GM12892 (cell line): ENCODE results near the gene PCNX2.
"Not testable (repeated sequence)": the region's sequence is repeated elsewhere in the genome, so short reads cannot be mapped to it uniquely, and the experiment has no call there.

Experiments used
- DNase-seq: peaks from one replicate; pipeline ENCODE4 v3.0.0; 2011; ENCODE audit not compliant: insufficient read length
- FAIRE-seq: peaks from 2 replicates; lab custom pipeline; 2011; peaks lifted over from hg19 to GRCh38; lab: Jason Lieb, UNC
- POLR2A ChIP-seq: IDR thresholded peaks from 2 replicates; pipeline ENCODE4 v1.6.1; 2011; ENCODE audit warnings: low read depth, low read length, control low read depth
- POLR2AphosphoS5 ChIP-seq: IDR thresholded peaks from 2 replicates; pipeline ENCODE4 v1.6.1; 2011; ENCODE audit warnings: low read depth, low read length, control low read depth
- TAF1 ChIP-seq: IDR thresholded peaks from 2 replicates; pipeline ENCODE4 v1.6.1; 2011; ENCODE audit warnings: low read depth, mild to moderate bottlenecking, control low read depth, low read length, borderline replicate concordance

The PCNX2 gene

GRCh38 chr1:233097959-233098580 is 197.5 kb downstream of the PCNX2 start:
- no peak for DNase-seq
- no peak for FAIRE-seq
- no peak for TF ChIP-seq TAF1
- no peak for TF ChIP-seq POLR2A
- TF ChIP-seq POLR2AphosphoS5 = no peak

- FAIRE-seq = no peak
- TF ChIP-seq POLR2AphosphoS5 (no peak), TAF1 (no peak), POLR2A (no peak)
- DNase-seq = no peak
These were observed 198.0 kb downstream of the PCNX2 start for GRCh38 chr1:233097546-233097945.

GRCh38 chr1:233094691-233095090 is 200.8 kb downstream of the PCNX2 start:
- TF ChIP-seq POLR2AphosphoS5 (no peak), TAF1 (no peak), POLR2A (no peak)
- FAIRE-seq (no peak), DNase-seq (no peak)

- TF ChIP-seq TAF1 = no peak
- TF ChIP-seq POLR2AphosphoS5 = no peak
- TF ChIP-seq POLR2A = no peak
- no peak for DNase-seq
- FAIRE-seq = no peak
These were observed 201.3 kb downstream of the PCNX2 start for GRCh38 chr1:233094269-233094668.

- no peak for FAIRE-seq
- DNase-seq = no peak
- TF ChIP-seq POLR2AphosphoS5 = no peak
- no peak for TF ChIP-seq TAF1
- TF ChIP-seq POLR2A = no peak
These were observed 204.6 kb downstream of the PCNX2 start for GRCh38 chr1:233090746-233091494.

- no peak for TF ChIP-seq POLR2A
- TF ChIP-seq TAF1 = no peak
- no peak for TF ChIP-seq POLR2AphosphoS5
- DNase-seq (no peak), FAIRE-seq (no peak)
These were observed 206.3 kb downstream of the PCNX2 start for GRCh38 chr1:233089251-233089650.

- no peak for FAIRE-seq
These were observed 206.9 kb downstream of the PCNX2 start for GRCh38 chr1:233088613-233089012.

GRCh38 chr1:233086961-233087881 is 208.3 kb downstream of the PCNX2 start:
- TF ChIP-seq TAF1 = no peak
- TF ChIP-seq POLR2A = no peak
- no peak for TF ChIP-seq POLR2AphosphoS5
- no peak for FAIRE-seq
- DNase-seq = no peak

More at GRCh38 chr1:233088613-233089012, 206.9 kb downstream of the PCNX2 start:
- TF ChIP-seq POLR2A (no peak), TAF1 (no peak), POLR2AphosphoS5 (no peak)
- DNase-seq = no peak

- no peak for FAIRE-seq
- DNase-seq = no peak
- TF ChIP-seq POLR2A (no peak), TAF1 (no peak), POLR2AphosphoS5 (no peak)
These were observed 210.0 kb downstream of the PCNX2 start for GRCh38 chr1:233085566-233085965.

DNA sequence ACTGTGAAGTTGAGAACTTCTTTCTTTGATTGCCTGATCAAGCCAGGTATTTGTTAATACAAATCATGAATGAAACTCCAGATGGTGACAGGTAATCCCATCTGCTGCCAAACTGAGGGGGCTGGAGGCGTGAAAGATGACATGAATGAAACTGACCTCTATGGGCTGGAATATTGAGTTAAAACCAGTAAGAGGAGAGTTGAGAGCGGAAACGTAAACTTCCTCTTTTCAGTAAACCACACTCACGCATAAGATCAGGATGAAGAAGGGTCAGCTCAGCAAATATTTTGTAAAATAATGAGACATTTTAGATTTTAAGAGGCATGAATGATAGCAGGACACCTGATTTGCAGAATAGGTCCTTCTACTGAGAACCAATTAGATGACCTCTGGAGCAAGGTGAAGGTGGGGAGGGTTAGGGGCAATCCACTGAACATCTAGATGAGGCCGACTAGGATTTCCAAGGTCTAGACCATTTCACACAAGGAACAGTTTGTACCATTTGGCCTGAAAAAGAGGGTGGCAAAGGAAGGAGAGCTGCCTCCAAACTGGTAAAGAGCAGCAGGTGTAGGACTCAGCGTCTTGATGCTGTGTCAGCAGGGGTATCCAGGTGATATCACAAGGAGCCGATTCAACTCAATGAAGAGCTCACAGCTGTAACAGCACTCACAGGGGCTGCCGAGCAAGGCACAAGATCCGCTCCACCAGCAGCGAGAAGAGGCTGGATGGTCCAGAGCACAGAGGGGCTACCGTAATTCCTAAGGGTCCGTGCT is 212.6 kb downstream of the PCNX2 start:
- DNase-seq (no peak), FAIRE-seq (no peak)
- no peak for TF ChIP-seq TAF1
- TF ChIP-seq POLR2AphosphoS5 = no peak

GRCh38 chr1:233081735-233082134 is 213.8 kb downstream of the PCNX2 start:
- DNase-seq = no peak
- no peak for FAIRE-seq
- TF ChIP-seq POLR2AphosphoS5 = no peak
- no peak for TF ChIP-seq TAF1
- TF ChIP-seq POLR2A = no peak

GRCh38 chr1:233080827-233081226 is 214.7 kb downstream of the PCNX2 start:
- FAIRE-seq, DNase-seq: not testable (repeated sequence)
